ENCODE data around the gene PSKH1.

Gene PSKH1

DNA sequence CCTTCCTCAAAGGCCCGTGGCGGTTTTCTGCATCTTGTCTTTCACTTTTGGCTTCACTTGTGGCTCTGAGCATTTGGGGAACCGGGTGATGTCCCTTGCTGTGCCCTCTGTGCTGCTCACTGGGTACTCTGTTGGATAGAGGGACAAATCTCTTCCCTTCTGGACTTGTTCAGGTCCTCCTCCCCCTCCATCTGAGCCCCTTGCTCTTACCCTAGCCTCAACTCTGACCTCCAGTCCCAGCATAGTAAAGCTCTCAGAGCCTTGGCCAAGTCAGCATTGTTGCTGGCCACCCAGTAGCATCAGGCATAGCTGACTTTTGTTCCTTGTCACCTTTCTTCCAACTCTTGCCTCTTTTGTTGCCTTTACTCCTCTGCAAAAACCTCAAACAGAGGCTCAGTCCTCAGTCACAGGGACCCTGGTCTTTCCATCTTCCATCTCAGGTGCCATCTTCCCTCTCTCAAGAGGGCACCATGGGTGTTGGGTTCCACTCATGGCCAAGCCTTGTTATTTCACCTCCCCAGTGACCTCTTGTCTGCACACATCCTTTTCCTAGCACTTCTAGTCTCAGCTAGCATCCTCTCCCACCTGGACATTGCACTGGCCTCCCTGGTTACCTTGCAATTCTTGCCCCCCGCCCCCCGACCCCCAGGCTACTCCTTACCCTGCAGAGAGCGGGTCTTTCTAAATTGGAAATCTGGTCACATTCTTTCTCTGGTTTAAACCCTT, 44.0 kb downstream of the PSKH1 start:
- in situ Hi-C loops (cut with MboI; ENCODE audit: low sequenced_read_pairs) = loop anchor here (10.0 kb wide), 1 partner anchor 52 kb away; the partner anchor contains the start of gene NRN1L

DNA sequence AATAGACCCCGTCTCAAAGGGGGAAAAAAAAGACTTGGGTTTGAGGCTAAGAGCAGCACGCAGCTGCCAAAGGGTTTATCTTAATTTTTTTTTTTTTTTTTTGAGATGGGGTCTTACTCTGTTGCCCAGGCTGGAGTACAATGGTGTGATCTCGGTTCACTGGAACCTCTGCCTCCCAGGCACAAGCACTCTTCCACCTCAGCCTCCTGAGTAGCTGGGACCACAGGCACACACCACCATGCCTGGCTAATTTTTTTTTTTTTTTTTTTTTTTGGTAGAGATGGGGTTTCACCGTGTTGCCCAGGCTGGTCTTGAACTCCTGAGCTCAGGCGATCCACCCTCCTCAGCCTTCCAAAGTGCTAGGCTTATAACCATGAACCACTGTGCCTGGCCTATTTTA, 44.7 kb downstream of the PSKH1 start:
- in situ Hi-C loops (cut with MboI; ENCODE audit: low sequenced_read_pairs) = loop anchor here (10.0 kb wide), 1 partner anchor 53 kb away; the partner anchor contains the start of gene NRN1L

DNA sequence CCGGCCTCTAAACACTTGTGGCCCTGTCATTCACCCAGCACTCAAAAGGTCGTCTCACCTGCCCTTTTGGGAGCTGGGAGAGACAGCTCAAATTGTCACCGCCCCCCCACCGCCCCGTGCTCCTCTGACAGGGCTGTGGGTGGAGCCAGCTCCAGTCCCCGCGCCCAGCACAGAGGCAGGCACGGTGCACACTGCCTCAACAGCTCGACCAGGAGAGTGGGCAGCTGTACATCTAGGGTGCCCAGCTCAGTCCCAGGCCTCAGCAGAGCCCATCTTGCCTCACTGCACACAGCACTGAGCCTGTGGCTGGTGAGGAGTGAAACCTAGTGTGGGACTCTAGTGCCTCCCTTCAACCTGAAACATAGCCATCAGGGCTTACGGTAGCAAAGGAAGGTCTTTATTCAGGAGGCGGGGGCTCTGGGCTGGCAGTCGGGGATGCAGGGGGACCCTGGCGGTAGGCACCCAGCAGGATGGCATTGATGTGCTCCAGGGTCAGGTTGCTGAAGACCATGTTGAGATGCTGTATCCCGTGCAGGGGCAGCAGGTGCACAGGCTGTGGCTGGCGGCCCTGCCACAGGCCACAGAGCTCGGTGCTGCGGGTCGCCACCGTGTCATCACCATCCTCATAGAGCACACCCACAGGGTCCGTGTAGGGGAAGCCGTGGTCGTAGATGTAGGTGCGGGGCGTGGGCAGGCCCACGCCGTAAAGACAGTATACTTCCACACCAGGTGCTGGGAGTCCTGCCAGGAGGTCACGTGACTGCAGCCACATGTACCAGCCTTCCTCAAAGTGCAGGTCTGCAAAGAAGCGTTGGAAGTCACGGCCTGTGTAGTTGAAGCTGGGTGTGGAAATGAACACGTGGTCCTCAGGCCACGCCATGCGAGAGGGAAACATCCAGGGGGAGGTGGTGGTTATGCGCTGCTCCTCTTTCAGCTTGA, 46.7 kb downstream of the PSKH1 start:
- in situ Hi-C loops (cut with MboI; ENCODE audit: low sequenced_read_pairs) = loop anchor here (10.0 kb wide), 1 partner anchor 55 kb away; the partner anchor contains the start of gene NRN1L

DNA sequence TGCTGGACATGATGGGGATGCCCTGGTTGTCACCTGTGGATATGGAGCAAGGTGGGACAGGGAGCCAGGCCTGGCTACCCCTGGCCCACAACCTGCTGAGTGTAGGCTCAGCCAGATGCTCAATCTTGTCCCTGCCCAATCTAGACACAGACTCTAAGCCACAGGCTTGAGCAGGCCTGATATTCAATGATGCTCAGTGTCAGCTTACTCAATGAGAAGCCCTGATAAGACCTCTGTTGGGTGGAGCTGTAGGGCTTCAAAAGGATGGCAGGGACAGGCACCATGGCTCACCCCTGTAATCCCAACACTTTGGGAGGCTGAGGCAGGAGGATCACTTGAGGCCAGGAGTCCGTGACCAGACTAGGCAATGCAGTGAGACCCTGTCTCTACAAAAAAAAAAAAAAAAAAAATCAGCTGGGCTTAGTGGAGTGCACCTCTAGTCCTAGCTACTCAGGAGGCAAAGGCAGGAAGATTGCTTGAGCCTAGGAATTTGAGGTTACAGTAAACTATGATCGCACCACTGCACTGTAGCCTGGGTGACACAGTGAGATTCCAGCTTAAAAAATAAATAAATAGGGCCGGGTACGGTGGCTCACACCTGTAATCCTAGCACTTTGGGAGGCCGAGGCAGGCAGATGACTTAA, 47.5 kb downstream of the PSKH1 start:
- in situ Hi-C loops (cut with MboI; ENCODE audit: low sequenced_read_pairs) = no loop called here

DNA sequence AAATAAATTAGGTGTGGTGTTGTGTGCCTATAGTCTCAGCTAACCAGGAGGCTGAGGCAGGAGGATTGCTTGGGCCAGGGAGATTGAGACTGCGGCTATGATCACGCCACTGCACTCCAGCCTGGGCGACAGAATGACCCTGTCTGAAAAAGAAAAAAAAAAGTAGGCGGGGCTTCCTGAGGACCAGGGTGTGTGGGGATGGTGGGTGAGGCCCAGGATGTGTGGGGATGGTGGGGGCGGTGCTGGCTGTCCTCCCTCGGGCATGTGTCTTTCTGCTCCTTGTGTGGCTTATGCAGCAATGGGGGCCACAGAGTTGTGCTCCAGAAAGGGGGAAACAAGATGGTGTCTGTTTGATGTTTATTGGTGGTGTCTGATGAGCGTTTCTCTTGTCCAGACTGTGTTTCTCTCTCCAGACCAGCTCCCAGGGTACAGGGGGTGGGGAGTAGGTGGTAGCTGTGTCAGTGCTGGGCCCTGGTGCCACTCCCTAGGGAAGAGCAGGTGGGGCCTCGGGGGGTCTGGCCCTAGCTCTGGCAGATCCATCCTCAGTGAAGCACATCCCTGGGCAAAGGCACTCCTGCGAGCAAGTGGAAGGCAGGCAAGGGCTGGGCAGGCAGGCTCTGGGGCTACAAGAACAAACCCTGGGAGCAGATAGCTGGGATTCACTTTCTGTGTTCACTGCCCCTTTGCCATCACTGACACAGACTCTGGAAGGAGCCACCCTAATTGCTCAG, 48.6 kb downstream of the PSKH1 start:
- in situ Hi-C loops (cut with MboI; ENCODE audit: low sequenced_read_pairs) = no loop called here

DNA sequence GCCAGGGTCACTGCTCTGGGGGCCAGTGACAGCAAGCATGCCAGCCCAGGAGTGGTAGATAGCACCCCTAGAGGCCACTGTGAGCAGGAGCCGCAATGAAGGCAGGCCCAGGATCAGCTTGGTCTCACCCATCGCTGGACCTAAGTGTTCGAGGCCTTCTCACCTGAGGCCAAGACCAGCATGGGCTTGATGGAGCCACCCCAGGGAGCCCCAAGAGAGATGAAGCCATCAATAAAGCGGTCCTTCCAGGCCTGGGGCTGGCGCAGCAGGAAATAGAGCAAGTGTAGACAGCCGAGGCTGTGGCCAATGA, 49.1 kb downstream of the PSKH1 start:
- in situ Hi-C loops (cut with MboI; ENCODE audit: low sequenced_read_pairs) = no loop called here

DNA sequence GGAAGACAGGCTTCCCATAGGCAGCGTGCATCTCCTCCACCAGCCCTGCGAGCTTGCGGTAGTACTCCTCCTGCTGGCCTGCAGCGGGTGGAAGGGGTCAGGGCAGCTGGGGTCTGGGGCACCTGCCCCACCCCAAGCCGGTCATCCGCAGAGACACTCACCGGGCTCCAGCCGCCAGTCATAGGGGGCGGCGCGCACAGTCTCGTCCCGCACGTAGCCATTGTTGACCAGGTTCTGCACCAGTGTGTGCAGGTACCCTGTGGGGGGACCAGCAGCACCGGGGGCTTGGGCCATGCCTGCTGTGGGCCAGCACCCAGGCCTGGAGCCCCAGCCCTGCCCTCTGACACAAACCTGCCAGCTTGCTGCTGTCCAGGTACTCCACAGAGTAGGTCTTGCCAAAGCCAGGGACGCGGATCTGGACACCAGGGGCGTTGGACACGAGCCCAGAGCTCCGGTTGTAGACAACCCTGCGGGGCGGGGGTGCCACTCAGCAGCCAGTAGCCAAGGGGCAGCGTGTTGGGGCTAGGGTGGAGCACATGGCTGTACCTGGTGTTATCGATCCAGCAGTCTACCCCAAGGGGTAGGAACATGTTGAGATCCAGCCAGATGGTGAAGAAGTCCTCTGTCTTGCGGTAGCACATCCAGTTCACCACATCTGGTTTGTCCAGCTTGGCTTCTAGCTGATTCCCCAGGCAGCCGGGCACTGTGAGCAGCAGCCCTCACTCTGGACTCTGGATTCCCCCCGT, 49.6 kb downstream of the PSKH1 start:
- in situ Hi-C loops (cut with MboI; ENCODE audit: low sequenced_read_pairs) = no loop called here

DNA sequence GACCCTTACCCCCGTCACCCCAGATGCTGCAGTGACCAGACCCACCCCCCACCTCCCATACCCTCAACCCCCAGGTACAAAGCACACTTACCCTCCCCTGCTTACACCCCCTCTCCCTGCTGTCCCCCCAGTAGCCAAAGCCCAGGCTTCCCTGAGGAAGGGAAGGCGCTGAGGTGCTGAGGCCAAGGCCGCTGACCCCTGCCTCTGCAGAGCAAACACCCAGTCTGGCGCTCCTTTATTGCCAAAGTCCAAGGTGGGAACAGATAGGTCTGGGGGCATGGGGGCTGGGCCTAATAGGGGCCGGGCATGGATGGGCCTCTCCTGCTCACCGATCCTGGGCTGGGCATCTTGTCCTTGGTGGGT, 50.2 kb downstream of the PSKH1 start:
- in situ Hi-C loops (cut with MboI; ENCODE audit: low sequenced_read_pairs) = no loop called here

DNA sequence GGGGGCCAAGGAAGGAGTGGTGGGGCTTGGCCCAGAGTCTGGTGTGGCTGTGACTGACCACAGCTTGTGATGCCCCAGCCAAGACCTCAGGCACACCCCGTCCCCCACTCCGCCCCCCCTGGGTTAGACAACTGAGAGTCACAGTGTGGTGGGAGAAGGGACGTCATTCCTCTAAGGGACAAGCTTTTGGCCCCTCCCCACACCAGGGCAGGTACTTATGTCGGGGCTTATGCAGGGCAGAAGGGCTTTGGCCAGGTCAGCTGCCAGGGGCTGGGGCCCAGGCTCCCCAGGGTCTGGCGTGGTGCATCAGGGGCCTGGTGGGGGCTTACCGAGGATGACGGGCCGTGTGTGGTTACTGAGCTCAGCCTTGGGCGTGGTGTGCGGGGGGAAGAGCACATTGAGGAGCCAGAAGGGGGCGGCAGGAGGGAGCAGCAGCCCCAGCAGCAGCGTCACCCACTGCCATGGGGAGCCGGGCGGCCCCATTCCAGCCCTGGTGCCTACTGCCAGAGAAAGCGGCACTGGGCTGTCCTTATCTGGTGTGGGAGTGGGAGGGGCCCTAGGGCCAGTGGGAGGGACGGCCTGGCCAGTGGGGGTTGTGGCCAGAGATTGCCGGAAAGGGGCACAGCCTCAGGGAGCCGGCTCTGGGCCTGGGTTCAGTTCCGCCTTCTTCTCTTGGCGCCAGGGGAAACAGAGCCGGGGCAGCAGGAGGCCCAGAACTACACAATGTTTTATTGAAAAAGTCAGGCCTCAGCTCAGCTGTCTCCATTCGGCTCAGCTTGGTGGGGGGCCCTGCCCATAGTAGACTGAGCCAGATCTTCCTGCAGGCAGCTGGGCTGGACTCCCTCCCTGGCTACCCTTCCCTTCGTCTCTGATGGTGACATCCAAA, 50.8 kb downstream of the PSKH1 start, which contains the start of gene LCAT:
Gene LCAT (minus strand): TSS at position 502 of the 886 bp plus-strand sequence. CDS start 19 bp downstream, at position 483.
- in situ Hi-C loops (cut with MboI; ENCODE audit: low sequenced_read_pairs) = no loop called here

DNA sequence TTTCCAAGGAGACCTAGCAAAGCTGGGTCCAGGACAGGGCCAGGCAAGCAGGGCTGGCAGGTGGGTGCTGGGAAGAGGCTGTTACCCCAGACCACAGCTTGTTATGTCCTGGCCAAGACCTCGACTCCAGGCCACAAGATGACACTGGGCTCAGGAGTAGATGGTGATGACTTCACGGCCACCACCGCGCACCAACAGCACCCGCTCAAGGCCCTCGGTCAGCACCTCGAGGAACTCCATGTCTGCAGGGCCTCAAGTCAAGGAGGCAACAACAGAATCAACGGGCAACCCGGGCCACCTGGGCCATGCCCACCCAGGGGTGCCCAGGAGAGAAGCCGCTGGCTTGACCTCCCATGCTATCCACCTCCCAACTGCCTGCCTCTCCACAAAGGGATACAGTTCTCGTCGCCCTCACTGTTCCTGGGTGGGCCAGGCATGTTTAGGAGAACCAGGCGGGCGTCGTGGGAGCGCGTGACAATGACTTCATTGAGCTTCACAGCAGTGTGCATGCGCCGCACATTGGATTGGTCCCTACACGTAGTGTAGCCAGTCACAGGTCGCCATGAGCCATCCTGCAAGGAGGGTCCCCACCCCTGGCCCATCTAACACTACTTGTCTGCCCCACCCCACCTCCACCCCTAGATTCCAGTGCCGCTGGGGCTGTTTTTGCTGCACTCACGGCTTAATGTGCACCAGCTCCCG, 51.8 kb downstream of the PSKH1 start:
- in situ Hi-C loops (cut with MboI; ENCODE audit: low sequenced_read_pairs) = no loop called here

DNA sequence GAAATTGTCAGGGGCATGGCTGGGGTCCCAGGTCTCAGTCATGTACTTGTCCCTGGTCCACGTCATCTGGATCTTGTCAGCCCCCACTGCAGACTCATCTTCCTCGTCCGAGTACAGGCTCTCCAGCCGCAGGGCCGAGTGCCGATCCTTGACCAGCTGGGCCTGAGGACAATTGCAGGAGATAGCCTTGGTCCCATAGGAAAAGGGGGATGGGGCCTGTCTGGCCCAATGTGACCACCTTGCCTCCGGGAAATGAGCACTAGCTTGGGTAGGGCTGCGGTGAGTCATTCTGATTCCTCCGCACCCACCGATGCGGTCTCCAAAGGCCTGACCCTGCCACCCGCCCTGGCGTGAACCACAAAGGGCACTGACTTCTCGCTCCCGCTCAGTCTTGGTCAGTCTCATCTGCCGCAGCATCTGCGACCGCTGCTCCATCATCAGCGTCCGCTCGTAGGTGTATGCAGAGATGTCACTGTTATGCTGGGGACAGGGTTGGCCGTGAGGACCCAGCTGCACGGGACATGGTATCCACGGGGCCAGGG, 52.4 kb downstream of the PSKH1 start:
- in situ Hi-C loops (cut with MboI; ENCODE audit: low sequenced_read_pairs) = no loop called here

DNA sequence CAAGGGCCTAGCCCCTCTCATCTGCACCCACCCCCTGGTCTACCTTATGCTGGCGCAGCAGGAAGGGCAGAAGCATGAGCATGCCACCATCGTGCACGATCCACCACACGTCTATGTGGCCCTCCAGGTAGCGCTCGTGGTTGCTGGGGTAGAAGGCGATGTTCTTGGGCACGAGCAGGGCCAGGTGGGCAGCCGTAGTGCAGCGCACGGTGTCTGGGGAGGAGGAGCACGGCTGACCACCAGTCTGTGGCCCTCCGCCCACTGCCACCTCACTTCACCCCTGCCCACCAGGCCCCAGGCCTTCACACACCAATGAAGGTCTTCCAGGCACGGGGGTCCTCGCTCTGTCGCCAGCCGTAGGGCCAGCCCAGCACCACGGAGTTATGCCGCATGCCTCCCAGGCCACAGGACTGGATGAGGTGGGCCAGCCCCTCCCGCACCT, 53.1 kb downstream of the PSKH1 start:
- in situ Hi-C loops (cut with MboI; ENCODE audit: low sequenced_read_pairs) = no loop called here

DNA sequence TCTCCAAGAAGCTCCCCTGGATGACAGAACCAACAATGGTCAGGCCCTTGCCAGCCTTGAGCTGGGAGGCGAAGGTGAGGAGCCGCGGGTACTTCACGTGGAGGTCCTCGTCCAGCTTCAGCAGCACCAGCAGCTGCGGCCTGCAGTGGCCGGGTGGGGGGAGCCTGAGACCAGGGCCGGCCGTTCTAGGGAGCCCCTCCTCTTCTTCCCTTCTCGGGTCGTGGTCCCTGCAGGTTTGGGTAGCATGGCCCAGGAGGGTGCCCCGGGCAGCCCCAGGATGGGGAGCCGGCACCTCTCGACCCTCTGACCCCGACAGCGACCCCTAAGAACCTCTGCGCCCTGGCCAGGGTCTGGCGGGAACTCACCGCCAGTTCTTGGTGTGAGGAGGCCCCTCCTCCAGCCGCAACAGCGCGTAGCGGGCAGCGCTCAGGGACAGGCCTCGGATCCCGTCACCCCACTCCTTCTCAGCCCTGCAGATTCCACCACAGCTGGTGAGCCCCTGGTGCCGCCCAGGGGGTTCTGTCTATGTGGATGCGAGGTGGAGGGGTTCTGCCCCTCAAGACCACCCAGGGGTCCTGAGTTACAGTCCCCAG, 54.0 kb downstream of the PSKH1 start:
- in situ Hi-C loops (cut with MboI; ENCODE audit: low sequenced_read_pairs) = no loop called here

DNA sequence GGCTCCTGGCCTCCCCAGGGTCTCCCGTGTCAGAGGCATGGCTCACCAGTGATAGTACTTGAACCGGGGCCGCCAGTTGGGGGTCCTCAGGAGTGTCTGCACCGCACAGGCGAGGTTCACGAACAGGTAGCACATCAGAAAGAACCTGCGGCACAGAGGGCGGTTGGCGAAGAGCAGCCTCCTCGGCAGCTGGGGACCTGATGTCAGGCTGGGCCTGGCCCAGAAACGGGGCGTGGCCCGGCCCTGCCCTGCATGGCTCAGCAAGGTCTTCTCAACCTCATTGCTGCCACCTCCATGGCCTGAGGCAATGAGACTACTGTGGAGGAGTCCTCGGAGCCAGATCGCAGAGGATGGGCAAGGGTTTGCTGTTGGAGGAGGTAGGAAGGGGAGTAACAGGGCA, 55.0 kb downstream of the PSKH1 start:
- in situ Hi-C loops (cut with MboI; ENCODE audit: low sequenced_read_pairs) = no loop called here

DNA sequence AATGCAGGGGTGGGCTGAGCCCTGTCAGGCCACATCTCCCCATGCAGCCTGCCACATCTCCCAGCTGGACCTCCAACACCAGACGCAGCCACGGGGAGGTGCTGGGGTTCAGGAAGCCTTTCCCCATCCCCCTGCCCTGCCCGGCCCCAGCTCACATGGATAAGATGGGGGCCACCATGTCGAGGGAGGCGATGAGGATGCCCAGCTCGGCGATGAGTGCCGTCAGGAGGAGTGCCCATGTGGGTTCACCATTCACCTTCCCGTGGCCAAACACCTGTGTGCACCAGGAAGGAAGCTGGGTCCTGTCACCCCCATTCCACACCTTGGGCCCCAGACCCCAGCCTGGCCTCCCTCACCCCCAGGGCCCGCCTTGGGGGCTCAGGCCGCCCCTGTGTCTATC, 56.6 kb downstream of the PSKH1 start:
- in situ Hi-C loops (cut with MboI; ENCODE audit: low sequenced_read_pairs) = no loop called here

DNA sequence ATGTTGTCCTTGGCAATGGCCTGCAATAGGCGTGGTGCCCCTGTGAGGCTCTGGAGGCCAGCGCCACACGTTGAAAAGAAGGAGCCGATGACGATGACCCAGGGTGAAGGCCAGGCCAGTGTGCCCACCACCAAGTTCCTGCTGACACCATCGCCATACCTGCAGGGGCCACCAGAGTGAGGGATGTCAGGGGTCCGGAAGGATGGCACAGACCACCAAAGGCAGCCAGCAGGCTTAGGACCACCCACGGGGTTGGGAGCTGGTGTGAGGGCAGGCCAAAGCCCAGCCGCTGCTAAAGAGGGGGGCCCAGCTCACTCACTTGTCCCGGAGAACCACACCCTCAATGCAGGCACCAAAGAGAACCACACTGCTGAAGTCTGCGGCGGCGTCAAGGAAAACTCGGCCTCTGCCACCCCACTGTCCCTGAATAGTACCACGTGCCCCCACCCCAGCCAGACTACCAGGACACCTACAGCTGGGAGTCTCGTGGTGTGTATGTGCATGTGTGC, 57.3 kb downstream of the PSKH1 start:
- in situ Hi-C loops (cut with MboI; ENCODE audit: low sequenced_read_pairs) = no loop called here

DNA sequence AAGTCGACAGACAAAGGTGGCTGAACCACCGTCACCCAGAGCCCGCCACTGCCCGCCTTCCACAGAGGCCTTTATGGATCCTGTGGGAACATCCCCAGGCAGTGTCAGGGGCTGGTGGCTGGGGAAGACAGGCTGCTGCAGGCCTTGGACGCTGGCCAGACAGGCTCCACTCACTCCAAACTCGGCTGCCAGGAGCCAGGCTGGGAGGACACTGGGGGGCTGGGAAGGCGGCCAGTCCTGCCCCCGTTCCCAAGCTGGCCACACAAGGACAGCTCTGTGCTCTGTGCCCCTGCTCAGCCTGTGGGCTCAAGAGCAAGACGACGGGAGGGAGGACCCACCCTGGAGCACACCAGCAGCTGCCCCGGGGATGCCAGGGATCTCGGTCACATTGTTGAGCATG, 58.4 kb downstream of the PSKH1 start:
- in situ Hi-C loops (cut with MboI; ENCODE audit: low sequenced_read_pairs) = no loop called here

Measured in HL-60/S4 treated with phorbol 12-myristate 13-acetate at 8.2 ng/mL for 4 days and 3 days (cell line).